Femur (tissue), 1 donor: ENCODE measurements around the gene ASTN2.
A peak's percentile ranks its signal among the peaks of the same experiment; 100 is the strongest.

ENCODE experiments used
- DNase-seq: peaks from one replicate; pipeline ENCODE4 v3.0.0-alpha.2; 2017

Gene ASTN2

DNA sequence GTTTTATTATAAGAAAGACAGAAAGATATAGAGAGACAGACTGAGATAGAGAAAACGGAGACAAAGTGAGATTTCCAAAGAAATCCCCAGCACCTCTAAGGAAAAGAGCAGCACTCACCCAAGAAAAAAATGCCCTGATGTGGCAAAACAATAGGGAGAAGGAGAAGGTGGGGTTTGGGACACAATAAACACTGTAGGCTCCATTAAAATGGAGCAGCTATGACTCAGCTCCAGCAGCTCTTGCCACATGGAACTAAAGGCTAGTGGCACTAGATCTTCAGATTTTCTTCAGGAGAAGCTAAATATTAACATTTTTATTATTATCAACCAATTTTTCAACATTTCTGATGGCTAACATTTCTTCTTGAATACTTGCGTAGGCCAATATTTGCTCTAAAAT lies 406.0 kb downstream of the ASTN2 start:
- DNase-seq: no peak

DNA sequence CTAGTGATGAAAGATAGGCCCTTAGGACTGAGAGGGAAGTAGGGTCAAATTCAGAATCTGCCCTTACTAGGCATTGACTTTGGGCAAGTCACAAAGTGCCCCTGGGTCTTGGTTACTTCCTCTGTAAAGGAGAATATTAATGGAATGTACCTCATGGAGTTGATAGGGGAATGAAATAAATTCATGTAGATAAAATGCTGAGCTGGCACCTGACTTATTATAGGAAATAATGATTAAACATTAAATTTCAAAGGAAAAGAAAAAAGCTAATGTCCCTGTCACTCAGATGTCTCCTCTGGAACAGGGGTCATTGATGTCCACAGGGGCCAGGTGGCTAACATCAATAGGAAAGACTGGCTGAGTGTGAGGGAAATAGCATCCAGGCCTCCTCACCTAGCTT lies 406.4 kb downstream of the ASTN2 start:
- no peak for DNase-seq

DNA sequence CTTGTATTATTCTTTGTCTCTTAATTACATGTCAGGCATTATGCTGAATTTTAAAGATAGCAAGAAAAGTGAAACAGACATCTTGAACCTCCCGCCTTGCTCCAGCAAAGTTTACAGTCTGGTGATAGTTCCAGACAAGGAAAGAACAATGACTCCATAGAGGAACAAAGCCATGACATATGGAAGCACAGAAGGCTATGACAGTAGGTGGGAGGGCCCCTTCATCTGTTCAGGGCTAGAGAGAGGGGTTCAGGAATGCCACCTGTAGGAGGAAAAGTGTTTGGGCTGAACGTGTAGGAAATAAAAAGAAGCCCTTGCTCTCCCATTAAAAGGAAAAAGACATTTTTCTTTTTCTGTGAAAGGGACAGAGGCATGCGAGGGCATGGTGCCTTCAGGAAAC lies 412.2 kb downstream of the ASTN2 start:
- no peak for DNase-seq

DNA sequence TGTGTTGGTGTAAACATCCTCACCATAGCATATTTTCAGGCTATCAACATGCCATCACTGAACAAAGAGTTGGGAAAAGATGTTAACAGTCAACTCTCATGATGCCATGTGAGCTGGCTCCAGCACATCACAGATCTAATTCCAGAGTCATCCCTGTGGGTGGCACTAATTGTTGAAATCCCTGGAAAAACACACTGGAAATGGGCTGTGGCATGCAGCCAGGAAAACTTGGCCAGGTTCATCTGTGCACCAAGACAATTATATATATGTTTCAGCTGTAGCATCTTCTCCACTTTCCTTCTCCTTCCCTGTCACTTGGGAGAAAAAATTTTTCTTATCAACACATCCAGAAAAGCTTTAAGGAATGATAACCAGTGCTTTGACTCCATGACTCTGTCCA lies 414.0 kb downstream of the ASTN2 start:
- no peak for DNase-seq

DNA sequence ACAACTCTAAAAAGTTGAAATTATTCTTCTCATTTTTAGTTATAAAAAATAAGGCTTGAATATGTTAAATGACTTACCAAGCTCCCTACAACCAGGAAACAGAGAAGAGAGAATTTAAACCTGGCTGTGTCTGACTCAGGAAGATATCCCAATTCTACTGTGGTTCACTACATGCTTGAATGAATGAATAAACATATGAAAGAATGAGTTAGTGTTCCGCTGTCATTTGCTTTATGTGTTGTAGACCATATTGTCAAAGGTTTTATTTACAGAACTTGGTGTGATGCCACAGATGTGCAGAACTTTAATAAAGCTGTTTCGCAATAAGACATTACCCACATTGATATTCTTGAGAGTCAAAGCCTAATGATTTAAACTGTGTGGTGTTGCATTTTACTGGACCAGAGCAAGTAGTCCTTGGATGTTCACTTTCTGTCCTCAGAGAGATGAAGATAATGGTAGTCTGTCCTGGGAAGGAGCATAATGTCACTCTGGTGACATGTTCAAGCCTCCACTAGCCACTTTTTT lies 414.6 kb downstream of the ASTN2 start:
- DNase-seq: no peak

DNA sequence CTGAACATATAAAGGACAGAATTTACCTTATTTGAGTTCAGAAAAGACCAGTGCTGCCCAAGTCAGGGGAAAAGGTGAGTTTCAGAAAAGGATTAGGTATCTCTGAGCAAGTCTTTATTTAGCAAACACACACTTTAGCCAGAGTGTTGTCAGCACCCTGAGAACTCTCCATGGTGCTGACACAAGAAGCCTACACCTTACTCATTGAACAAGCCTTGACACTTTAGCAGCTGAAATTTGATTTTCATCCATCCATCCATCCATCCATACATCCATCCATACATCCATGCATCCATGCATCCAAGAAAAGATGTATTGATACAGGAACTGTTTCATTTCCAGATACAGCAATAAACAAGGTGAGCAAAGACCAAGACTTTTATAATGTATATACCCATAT lies 416.6 kb downstream of the ASTN2 start:
- no peak for DNase-seq

DNA sequence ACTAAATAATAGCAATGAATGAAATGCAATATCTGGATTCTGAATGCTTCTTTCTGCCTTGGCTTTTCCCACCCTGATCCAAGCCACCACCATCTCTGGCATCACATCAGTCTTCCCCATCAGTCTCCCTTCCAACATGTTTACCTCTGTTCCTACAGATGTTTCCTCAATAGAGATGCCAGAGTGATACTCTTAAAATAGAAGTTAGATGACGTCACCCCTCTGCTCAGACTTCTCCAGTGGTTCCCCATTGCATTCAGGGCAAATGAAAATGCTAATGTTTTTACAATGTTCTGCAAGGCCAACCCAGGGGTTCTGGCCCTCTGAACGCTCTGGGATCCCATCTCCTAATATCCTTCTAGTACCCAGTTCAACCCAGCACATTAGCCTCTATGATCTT lies 422.0 kb downstream of the ASTN2 start:
- DNase-seq: no peak

DNA sequence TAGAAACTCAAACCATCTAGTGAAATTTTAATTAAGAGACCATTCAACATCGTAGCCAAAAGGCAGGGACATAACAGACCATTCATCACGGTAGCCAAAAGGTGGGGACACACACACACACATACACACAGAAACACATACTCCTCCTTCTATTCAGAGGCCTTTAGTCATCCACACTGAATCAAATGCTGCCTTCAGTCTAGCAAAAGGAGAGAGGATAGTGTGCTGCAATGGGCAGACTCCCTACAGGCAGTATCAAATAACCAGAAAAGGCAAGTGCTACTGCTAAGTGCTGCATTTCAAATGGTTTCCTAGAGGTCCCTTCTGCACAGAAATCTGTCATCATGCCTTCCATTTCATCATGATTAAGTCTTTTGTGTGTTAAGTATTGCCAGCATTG lies 423.8 kb downstream of the ASTN2 start:
- DNase-seq: no peak

DNA sequence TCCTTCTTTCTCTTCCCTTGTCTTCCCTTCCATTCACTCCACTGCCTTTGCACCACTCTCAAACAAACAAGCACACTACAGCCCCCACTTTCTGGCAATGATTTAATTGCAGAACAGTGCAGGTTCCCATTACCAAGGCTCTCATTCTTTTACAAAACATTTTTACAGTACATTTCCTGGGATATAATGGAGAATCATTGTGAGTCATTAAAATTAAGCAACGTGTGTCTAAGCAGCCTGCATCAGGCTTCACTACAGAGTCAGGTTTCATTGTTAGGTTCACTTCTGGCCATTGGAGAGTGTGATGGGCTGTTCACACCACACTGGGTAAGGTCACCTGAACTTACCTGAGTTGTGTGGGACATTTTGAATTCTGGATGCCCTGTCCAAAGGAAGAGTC lies 424.3 kb downstream of the ASTN2 start:
- no peak for DNase-seq

DNA sequence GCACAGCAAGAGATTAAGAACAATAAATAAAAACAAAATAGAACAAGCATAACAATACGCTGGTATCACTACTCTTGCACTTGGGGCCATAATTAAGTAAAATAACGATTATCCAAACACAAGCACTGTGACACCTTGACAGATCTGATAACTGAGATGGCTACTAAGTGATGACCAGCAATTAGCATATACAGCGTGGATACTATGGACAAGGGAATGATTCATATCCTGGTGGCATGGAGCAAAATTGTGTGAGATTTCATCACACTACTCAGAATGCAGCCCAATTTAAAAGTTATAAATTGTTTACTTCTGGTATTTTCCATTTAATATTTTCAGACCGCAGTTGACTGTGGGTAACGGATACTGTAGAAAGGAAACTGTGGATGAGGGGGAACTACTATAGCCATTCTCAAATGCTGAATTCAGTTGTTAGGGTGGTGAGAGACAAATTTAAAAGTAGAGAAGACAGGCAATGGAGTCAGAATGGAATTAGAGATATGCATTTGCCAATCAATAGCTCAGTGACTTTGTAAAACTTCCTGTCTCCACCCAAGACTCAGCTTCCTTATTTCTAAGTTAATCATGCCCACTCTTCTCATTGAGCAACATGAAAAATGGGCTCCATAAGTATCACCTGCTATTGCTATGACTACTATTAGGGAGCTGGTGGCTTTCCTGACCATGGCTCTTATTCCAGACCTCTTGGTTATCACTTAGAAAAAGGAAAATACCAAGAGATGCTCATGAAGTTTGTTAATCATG lies 427.0 kb downstream of the ASTN2 start:
- DNase-seq: no peak

DNA sequence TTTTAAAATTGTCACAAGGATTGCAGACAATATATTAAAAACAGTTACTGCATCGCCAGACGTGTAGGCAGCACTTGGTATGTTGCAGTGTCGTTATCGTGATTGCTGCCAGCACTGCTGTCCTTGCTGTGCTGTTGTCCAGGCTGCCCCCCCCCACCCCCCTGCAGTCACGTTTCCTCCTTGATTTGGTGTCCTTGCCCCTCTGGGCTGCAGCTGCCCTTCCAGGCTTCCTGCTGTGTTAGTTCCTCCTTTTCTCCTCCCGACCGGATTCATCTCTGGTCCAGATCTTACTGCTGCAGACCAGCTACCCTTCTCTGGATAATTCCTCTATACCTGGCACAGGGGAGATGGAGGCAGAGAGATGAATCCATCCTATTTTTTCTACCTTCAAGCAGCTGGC lies 428.8 kb downstream of the ASTN2 start:
- DNase-seq: no peak

DNA sequence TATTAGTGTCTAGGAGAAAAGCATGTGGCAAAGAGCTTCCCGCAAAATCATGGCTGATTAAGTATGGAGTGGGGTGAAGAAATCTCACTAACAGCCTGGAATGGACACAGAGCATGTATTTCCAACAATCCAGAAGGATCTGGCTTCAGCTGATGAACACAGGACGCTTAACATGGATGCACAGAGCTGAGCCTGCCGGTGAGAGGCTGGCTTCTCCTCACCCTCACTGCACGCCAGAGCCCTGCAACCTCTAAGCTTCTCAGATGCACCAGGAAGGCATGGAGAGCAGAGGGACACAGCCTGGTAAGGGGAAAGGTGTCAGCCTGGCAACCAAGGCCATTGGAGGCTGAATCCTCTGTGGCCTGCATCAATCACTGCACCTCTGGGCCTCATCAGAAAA lies 429.3 kb downstream of the ASTN2 start:
- DNase-seq: no peak

DNA sequence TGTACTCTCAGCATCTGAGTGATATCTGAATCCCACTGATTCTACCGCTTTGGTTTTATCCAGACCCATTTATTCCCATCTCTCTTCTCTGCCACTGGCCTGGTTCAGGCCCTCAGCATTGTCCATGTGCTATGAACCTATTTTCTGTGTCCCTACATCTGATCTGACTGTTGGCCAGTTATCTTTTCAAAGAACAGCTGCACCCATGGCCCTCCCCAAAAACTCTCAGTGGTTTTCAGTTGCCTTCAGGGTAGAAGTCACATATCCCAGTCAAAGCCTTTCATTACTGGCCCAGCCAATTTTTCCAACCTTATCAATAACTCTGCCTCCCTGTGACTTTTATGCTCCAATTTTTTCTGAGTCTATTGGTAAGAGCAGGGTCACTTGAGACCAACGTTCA lies 430.7 kb downstream of the ASTN2 start:
- no peak for DNase-seq

DNA sequence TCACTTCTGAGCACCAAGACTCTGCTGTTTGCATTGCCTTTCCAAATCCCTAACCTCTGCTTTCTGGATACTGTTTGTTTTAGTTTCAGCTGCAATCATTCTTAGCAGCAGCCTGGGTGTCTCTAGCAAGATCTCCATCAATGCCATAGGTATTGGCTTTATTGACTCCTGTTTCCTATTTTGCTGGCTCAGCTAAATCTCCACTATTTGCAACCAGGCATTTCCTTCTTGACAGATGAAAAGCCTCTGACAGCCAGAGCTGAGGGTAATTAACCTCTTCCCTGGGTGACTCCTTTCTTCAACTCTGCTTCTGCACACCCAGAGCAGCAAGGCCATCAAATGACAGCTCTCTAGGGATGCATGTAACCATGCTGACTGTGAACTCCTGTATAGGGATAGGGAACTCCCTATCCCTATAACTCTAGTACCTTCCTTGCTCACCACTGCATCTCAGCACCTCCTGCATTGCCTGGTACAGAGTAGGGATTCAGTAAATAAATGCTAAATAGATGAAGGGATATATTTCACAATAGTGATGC lies 434.2 kb downstream of the ASTN2 start:
- DNase-seq: no peak

DNA sequence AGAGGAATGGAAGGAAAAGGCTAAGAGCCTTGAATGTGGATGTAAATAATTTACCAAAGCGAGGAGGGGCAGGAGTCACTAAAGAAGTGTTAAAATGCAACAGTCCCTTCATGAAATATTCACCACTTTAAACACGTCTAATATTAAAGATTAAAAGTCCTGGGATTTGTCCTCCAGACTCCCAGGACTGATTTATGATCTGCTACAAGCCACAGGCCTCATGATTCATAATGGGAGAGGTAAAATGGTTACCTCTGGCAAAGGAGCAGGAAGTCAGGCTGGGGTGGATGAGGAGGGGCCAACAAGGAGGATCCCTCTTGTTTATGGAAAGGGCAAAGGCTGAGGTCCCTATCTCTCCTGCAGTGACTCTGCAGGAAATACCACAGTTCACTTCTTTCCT lies 435.4 kb downstream of the ASTN2 start:
- no peak for DNase-seq

DNA sequence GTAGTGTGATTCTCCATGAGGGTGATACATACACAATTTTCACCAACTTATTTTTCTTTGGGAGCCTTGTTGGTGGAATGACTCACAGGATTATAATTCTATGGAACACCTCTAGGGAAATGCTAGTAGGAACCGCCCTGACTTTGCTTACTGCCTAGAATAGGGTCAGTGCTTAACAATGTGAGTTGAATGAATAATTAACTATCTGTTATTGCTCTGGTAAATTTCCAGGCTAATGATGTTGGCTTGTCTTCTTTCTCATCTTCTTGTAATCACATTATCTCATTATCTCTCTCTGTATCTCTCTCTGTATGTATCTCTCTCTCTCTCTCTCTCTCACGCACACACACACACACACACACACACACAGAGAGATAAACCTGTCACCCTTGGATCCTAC lies 436.7 kb downstream of the ASTN2 start:
- DNase-seq: no peak

DNA sequence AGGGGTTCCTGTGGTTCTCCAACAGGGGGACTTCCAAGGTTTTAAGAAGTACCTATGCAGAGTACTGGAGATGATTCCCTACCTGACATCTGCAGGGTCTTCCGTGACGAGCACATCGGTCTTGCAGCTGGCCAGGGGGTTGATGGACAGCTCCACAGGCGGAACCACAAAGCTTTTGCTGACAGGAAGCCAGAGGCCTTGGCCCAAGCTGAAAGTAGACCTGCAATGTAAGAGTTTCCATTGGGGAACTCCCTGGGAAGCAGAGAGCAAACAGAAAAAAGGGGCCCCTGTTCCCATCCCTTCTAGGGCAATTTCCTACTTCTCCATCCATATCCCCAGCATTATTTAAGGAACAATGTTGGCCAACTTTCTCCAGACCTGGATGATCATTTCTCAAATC lies 439.7 kb downstream of the ASTN2 start:
- DNase-seq: no peak

DNA sequence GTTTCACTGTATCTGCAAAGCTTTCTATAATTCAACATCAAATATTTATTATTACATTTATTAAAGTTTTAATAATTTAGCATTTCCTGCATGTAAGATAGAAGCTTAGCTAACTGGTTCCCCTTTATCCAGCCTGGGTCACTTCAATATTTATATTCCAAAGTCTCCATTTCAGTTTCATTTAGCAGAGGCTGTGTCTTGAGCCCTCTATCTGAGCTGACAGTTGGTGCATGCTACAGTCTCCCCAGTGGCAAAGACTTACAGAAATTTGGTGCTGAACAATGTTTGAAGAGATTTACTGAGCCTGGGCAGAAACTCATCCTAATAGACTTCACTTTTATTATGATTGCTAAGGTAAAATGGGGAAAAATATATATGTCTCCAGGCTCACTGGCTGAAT lies 448.7 kb downstream of the ASTN2 start:
- DNase-seq: no peak

DNA sequence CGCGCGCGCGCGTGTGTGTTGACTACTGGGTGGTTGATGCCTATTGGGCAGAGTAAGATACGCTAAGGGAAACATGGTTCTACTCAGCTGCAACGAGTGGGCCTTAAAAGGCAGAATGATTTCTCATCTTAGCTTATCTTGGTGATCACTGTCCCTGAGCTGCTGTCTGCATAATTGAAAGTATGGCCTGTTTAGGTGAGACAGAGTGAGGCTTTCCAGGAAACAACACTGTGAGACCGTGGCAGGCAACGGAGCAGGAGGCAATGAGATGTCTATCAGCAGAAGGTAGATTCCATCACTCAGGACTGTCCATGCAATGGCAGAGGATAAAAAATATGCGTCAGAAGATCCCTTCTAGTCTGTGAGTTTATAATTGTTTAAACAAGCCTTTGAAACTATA lies 450.6 kb downstream of the ASTN2 start:
- DNase-seq: no peak

DNA sequence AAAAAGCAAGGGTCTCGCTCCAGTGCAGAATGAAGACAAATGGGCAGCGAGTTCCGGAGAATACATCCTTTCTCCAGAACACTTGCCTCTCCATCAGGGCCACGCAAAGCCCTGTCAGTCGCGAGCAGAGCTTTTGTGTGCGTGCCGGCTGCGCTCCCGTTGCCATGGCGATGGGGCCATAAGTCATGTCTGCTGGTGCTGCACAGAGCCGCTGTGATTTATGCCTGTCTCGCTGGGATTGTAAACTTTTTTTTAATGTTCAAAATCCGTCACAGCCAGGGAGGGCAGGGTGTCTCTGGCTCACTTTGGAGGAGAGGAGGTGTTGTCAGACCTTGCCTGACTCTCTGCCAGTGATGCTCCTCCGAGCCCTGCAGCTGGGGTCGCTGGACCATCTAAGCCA lies 455.0 kb downstream of the ASTN2 start:
- DNase-seq: peak; percentile 24

DNA sequence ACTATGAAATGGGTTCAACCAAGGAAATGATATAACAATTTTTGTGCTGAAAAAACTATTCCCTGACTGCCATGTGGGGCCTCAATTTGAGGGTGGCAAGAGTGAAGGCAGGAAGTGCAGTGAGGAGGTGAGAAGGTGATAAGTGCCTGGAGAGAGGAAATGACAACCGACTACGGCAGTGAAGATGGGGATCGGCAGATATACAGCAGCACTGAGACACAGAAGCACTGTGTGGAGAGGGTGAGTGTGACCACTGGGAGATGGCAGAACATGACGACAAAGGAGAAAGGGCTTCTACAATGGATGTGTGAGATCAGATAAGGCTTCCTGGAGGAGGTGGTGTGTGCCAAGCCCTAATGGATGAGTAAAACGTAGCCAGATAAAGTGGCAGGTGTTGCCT lies 456.0 kb downstream of the ASTN2 start:
- no peak for DNase-seq

DNA sequence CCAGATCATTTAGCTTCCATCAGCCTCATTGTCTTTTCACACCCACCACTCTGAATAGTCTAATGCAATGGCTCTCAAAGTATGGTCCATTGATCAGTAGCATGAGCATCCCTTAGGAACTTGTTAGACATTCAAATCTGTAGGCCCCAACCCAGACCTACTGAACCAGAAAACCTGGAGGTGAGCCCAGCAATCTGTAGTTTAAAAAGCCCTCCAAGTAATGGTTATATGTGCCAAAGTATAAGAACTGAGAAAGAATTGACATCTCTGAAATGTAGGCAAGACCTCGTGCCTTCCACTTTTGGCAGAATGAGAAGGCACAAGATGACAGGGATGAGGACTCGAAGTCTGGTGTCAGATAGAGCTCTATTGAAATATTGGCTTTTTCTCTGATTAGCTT lies 460.1 kb downstream of the ASTN2 start:
- DNase-seq: no peak

DNA sequence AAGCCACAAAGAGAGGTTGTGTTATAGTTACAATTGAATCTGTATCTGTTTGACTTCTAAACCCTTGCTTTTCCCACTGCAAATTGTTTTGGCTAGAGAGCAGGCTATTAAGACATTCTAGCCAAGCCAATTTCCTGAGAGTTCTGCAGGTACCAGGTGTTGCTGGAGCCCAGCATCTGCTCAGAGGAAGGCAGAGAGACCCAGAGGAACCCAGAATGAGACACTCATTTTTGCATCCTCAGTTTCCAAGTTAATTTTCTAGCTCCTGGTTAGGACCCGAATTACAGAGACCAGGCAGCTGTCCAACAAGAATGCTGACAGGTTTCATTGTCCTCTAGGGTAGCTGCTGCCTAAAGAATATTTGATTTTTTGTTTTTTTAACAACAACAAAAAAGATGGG lies 461.6 kb downstream of the ASTN2 start:
- DNase-seq: no peak

DNA sequence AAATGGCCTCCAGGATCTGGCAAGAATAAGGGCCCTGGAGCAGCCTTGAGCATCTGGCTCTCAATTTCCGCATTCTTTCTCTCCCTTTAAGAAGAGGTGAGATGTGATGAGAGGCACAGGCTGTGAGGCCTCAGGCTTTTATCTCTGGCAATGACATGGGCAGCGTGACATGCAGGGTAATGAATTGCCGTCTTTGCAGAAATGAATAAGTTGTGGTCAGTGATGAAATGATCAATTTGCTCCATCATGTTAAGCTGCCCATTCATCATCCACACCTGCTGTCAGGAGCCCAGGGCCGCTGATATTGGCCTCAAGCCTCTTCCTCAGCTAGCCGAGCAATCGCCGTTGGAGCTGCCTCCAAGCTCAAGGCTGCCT lies 462.4 kb downstream of the ASTN2 start:
- DNase-seq: no peak
